Kidney glomerular epithelial cell (primary cell): ENCODE measurements around the gene F10.
"Not testable (repeated sequence)": the region's sequence is repeated elsewhere in the genome, so short reads cannot be mapped to it uniquely, and the experiment has no call there.

Experiments
- DNase-seq: peaks from one replicate; lab custom pipeline; 2025; lab: John Stamatoyannopoulos, UW

F10 gene

DNA sequence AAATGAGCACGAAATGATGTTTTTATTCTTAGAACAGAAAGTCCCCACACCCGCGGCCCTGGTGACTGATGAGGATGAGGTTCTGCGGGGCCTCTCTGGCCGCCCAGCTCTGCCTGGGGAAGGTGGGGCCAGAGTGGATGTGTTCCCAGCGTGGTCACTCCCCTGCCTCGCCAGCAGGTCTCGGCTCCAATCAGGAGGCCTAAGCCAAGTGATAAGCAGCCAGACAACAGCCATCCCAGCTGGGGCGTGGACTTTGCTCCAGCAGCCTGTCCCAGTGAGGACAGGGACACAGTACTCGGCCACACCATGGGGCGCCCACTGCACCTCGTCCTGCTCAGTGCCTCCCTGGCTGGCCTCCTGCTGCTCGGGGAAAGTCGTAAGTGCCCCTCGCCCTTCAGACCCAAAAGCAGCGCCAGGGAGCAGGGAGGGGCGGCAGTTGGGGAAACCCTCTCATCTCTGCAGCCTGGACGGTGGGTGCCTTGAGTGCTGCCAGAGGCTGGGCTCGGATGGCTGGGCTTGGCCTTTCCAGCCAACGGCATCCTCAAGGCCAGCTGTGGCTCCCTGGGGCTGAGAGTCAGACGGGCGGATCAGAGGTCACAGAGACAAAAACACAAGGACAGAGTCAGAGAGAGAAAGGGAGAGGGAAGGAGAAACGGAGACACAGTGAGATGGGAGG, at the start of gene F10:
F10 (plus strand) TSS at position 250 of the 676 bp plus-strand sequence; CDS start at position 307, 57 bp downstream.
- DNase-seq: no peak

DNA sequence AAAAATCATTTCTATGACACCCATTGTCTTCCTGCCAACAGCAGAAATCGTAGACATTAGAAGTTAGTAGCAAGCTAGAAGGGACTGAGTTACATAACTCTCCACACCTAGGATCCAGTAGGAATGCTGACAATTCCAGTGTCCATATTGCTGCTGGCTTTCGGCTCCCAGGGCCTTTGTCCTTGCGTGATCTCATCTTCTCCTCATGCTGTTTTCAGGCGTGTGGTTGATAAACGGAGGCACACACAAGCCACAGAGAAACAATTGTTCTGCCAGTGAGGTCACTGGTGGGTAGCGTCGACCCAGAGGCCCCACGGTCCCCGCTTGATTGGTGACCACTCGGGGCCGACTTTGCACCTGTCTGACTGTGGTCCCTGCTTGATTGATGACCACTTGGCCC, 48.7 kb upstream of the F10 start:
- DNase-seq: no peak

DNA sequence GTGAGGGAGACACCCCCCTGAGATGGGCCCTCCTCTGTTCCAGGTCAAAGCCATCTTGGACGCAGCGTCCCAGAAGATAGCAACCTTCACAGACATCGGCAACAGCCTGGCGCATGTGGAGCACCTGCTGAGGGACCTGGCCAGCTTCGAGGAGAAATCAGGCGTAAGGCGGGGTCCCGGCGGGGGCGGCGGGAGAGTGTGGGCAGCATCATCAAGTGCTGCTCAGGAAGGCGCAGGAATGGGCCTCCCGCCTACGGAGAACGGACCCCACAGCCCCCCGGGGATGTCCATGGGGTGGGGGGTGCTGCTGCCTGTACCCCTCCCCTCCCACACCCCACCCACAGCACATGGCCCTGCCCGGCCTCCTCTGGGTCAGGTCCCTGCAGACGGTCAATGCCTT, 48.2 kb upstream of the F10 start:
- no peak for DNase-seq

DNA sequence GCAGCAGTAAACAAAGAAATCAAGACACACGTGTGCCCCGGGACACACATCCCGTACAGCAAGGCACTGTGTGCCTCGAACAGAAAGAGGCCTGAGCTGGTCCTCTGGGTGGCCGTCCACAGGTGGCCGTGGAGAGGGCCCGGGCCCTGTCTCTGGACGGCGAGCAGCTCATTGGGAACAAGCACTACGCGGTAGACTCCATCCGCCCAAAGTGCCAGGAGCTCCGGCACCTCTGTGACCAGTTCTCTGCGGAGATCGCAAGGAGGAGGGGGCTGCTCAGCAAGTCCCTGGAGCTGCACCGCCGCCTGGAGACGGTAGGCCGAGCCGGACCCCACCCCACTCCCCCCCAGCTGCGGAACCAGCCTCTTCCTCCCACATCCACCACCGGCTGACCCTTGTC, 47.7 kb upstream of the F10 start:
- no peak for DNase-seq

DNA sequence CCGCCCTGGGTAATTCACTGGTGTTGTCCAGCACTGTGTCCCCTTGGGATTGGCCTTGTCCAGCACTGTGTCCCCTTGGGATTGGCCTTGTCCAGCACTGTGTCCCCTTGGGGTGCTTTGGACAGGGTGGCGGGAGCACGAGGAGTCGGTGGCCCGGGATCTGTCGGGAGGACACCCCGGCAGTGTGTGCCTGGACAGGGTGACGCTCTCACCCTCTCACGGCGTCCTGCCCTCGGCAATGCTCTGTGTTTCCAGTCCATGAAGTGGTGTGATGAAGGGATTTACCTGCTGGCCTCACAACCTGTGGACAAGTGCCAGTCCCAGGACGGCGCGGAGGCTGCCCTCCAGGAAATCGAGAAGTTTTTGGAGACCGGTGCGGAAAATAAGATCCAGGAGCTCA, 46.9 kb upstream of the F10 start:
- DNase-seq: no peak

DNA sequence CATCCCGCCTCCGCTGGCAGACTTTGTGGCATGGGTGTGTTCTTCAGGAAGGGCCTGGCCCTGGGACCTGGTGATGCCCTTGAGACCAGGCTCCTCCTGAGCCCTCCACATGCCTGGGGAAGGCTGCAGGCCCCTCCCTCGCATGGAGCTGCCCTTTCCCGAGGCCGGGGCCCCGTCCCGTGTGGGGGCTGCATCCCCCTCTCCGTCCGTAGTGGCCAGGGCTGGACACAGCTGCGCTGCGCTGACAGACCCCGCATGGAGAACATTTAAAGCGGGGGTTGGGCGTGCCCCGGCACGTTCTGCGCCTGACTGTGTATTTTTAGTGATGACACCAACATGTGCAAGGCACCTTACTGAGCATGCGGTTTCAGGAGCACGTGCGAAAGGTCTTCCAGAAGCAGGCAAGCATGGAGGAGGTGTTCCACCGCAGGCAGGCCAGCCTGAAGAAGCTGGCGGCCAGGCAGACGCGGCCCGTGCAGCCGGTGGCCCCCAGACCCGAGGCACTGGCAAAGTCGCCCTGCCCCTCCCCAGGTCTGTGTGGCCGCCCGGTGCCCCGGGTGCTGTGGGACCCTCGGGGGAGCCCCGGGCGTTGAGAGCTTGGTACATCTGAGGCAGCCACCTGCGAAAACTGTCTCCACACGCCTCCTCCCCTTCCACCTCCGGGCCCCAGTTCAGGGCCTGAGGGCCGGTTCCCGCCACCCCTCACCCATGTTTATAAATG, 45.8 kb upstream of the F10 start:
- no peak for DNase-seq

DNA sequence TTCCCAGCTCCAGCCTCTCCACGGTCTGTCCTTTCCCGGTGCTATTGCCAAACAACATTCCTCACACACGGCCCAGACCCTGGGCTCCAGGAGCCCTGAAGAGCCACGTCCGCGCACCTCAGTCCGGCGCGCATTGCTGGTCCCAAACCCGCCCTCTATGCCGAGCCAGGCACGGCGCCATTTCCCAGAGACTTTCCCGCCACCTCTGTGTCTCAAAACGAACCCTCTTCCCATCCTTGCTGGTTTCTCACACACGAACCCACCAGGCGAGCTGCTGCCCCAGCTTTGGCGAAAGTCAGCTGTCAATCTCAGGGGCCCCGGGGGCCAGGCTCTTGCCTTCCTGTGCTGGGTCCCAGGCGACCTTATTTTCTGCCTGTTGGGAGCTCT, 45.0 kb upstream of the F10 start:
- DNase-seq: no peak

DNA sequence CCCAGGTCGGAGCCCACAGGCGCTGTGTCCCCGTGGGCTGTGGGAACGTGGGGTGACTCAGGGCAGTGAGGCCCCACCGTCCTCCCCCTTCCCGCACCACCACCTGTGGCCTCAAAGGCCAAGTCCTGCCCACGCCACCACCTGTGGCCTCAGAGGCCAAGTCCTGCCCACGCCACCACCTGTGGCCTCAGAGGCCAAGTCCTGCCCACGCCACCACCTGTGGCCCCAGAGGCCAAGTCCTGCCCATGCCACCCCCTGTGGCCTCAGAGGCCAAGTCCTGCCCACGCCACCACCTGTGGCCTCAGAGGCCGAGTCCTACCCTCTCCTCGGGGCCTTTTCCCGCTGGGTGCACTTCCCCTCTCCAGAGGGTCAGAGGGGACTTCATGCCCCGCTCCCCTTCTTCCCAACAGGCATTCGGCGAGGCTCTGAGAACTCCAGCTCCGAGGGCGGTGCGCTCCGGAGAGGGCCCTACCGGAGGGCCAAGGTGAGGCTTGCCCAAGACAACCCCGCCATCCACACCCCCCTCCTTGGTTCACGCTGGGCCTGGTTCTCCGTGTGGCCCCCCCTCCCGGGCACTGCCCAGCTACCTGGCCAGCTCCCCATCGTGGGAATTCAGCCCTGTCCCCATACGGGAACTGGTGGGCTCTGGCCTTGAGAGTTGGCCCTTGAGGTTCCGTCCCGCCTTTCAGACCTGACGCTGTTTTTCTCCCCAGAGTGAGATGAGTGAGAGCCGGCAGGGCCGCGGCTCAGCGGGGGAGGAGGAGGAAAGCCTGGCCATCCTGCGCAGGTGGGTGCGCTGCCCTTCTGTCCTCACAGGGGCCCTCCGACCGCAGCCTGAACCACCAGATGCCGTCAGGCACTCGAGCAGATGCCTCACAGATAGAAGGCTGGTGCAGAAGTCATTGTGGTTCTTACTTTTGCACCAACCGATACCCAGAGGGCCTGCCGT, 44.4 kb upstream of the F10 start:
- DNase-seq: no peak

DNA sequence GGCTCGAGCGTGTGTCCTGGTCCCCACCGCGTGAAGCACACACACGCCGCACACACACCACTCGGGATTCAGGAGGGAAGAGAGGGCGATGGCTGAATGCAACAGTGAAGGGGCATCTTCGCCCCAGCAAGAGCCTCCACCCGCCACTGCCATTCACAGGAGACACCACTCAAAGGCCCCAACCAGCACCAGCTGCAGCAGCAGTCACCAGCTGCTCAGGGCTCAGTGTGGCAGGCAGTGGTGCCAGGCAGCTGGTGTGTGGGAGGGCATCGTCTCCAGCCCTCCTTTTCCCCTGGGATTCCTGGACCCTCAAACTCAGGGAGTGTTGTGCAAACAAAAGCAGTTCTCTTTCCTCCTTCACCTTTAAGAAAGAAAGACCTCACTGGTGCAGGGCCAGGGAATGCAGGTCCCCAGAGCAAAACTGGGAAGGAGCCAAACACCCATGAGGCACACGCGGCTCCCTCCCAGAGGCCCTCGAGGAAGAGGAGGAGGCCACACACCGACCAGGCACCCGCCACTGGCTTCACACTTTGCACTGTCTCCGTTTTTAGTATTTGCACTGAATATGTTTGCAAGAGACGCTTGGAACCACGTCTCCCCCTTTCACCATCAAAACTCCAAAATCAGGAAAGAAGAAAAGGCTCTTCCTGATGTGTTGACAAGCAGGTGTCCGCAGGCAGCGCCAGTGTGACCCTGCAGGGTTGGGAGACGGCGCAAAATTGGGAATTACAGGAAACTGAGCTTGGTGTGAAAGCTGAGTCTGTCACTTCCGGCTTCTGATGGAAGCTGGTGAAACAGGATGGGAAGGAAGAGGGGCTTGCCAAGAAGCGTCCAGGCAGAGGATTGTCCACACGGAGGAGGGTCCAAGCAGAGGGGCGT, 43.5 kb upstream of the F10 start:
- no peak for DNase-seq

DNA sequence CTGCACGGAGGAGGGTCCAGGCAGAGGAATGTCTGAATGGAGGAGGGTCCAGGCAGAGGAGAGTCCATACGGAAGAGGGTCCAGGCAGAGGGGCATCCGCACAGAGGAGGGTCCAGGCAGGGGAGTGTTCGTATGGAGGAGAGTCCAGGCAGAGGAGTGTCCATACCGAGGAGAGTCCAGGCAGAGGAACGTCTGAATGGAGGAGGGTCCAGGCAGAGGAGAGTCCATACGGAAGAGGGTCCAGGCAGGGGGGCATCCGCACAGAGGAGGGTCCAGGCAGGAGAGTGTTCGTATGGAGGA, 42.9 kb upstream of the F10 start:
- not testable (repeated sequence) for DNase-seq

DNA sequence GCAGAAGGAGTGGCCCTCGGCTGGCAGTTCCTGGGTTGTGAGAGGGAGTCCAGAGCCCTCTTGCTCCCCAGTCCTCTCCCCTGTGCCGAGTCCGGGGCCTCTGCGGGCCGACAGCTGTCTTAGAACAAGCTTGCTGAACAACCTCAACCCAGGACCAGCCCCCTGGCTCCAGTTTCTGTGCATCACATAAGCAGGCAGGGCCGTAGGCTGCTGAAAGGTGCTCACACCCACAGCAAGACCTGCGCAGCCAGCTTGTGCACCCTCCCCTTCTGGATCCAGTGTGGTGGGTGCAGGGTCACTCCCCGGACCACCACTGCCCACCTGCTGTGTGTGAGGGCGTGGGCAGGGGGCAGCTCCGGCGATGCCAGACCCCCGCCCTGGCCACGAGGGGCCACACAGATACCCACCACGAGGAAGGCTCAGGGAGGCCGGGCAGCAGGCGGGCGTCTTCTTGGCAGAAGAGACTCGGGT, 42.2 kb upstream of the F10 start:
- no peak for DNase-seq

DNA sequence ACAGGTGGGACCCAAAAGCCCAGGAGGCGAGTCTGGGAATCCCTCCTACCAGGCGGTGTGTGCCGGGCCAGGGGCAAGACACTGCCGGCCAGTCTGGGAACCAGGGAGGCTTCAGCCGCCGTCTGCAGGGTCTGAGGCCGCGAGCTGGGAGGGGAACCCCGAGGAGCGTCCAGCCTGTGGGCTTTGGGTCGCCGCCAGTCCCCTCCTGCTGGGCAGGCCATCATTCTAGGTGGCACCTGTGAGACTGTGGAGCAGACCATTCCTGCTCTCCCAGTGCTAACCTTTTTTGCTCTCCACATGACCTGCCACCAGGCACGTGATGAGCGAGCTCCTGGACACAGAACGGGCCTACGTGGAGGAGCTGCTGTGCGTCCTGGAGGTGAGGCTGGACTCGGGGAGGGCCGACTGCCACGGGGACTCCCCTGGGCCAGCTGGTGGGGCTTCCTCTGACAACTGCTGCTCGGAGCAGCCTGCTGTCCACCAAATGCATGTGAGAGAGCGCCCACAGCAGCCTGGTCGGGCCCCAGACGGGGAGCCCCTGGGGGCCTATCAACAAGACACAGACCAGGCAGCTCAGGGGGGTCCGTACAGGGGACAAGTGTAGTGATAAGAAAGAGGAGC, 41.6 kb upstream of the F10 start:
- no peak for DNase-seq

DNA sequence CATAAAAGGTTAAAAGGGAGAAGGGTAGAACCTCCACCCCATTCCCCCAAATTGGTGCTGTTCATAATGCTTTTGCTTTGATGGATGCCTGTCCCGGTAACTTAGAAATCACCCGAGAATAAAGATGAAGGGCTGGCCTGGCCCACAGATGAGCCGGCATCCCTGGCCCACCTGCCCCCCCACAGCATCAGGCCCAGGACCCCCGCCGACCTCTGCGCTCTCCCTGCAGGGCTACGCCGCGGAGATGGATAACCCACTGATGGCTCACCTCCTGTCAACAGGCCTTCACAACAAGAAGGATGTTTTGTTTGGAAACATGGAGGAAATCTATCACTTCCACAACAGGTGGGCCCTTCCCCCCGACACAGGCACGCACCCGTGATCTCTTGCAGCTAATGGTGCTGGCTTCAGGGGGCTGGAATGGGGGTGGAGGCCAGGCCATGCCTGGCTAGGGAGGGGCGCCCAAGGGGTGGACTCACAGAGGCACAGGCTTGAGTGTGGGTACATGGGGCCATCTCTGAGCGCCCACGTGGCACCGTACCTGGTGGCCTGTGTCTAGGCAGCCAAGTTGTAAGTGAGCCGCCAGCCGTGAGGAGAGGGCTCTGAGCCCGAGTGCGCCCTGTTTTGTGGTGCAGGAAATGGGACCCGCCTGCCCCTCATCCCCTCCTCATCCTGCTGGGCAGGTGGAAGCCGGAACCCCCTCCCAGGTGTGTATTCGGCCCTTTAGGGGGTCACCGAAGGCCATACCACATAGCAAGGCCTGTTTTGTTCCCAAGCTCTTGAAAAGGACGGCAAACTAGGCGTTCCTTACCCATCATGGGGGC, 40.2 kb upstream of the F10 start:
- DNase-seq: no peak

DNA sequence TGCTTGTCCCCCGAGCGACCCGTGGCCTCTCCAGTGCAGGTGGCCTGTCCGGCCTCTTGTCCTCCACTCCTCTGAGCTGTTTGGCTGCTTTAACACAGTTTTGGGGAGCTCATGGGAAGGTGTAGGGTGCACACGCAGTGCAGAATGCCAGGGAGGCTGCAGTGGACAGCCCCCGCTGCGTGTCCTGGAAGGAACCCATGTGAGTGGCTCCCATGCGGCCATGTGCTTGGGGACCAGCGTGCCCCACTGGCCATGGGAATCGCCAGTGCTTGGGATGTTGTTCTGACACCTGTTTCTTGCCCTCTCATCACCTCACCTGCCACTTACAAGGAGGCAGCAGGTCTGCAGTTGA, 39.6 kb upstream of the F10 start:
- DNase-seq: no peak

DNA sequence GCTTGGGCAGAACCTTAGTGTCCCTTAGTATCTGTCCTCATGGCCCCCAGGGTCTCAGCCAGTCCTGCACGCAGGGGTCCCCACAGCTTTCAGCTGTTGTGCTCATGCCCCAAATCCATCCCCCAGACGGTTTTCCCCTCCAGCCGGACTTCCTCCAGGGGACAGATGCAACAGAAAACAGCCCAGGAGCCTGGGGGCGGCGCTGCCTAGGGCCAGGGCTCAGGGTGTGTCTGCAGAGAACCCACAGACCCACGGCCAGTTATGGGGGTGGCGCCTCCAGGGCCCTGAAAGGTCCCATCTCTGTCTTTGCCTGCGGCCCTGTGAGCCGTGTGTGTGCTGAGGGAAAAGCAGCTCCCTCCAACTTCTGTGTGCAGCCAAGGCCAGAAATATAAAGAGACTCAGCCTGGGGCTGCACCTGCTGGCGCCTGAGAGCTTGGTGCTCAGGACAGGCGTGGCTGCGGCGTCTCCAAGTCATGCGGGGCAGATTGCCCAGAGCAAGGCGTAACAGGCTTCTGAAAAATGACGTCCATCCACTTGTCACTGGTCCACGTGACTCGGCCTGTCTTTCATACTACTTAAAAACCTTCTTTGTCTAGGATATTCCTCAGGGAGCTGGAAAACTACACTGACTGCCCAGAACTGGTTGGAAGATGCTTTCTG, 39.1 kb upstream of the F10 start:
- DNase-seq: no peak

DNA sequence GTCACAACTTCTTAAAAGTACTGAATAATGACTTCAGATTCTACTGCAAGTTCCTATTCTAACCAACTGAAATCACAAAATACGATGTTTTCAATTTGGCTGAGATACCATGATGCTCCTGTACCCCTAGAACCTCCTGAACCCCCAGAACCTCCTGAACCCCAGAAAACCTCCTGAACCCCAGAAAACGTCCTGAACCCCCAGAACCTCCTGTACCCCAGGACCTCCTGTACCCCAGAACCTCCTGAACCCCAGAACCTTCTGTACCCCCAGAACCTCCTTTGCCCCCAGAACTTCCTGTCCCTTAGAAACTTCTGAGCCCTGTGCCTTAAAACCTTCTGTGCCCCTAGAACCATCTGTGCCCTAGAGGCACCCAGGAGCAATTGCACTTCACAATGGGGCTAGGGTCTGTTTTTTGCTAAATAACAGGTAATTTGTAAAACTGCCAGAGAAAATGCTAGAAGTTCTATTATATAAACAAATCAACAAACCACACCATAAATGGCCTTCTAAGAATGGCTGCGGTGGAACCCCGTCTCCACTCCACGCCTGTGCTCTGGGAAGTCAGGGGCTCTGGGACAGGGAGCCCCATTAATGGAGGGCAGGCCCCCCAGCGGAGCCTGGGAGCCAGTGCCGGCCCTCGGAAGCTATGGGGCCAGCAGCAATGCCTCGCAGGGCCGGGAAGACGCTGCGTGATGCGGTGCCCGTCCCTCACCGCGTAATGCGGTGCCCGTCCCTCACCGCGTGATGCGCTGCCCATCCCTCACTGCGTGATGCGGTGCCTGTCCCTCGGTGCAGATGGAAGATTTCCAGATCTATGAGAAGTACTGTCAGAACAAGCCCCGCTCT, 38.3 kb upstream of the F10 start:
- no peak for DNase-seq

DNA sequence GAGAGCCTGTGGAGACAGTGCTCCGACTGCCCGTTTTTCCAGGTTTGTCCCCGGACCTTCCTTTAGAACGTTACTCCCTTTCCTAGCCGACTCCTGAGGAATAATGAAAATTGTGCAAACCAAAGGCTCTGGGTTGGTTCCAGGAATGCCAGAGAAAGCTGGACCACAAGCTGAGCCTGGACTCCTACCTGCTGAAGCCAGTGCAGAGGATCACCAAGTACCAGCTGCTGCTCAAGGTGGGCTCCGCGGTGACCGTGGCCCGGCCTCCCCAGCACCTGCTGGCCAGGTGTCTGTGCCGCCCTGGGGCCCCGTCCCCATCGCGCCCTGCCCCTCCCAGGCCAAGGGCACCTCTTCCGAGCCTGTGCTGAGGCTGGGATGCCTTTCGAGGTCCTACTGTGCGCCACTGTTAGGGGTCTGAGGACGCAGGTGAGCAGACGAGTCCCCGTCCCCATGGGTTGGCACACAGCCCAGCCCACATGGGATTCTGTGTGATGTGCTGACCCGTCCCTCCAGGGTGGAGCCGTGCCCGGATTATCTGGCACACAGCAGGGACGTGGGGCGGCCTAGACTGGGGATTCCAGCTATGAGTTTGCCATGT, 37.6 kb upstream of the F10 start:
- no peak for DNase-seq

DNA sequence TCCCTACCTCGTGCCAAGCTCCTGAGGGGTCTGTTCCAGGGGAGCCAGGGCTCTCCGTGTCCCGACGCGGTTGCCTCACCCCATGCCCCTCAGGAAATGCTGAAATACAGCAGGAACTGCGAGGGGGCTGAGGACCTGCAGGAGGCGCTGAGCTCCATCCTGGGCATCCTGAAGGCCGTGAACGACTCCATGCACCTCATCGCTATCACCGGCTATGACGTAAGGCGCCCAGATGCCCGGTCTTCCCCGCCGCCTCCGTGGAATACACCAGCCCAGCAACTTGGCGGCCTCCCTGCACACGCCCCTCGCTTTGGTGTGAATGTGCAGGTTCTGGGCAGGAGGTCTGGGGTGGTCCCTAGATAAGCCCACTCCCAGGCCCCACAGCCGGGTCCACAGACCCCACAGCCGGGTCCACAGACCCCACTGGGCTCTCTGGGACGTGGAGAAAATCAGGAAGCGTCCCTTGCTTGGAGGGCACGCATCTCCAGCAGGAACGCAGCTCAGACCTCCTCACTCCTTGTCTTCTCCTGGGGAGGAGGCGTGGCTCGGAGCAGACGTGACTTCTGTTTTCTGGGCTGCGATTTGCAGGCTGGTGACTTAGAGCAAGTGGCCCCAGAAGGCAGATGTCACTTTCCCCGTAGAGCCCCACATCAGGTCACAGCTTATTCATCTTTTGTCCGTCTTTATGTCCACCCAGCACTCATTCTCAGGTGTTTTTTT, 36.4 kb upstream of the F10 start:
- DNase-seq: no peak
